HG03342 (cell line): ENCODE results near the gene FARP1.

Experiments used
- ATAC-seq: cut with Tn5 transposase; IDR thresholded peaks from one replicate; pipeline ENCODE4 v1.9.1; 2021; ENCODE audit warnings: mild to moderate bottlenecking, moderate library complexity; ENCODE audit not compliant: unreplicated experiment

FARP1 gene

GRCh38 chr13:98134901-98135300, 8.0 kb upstream of the FARP1 start:
- ATAC-seq = no peak

GRCh38 chr13:98141091-98141490, 1.8 kb upstream of the FARP1 start:
- ATAC-seq = no peak

GRCh38 chr13:98141509-98142379, 1.1 kb upstream of the FARP1 start:
- no peak for ATAC-seq

GRCh38 chr13:98143157-98143553, 261 bp downstream of the FARP1 start:
- ATAC-seq = peak; percentile 3

GRCh38 chr13:98143601-98144026, 720 bp downstream of the FARP1 start:
- peak; percentile 8 for ATAC-seq

- no peak for ATAC-seq
Observed at GRCh38 chr13:98144027-98144741, 1.3 kb downstream of the FARP1 start.

- ATAC-seq = no peak
Observed at GRCh38 chr13:98144801-98145350, 2.0 kb downstream of the FARP1 start.

- no peak for ATAC-seq
Observed at GRCh38 chr13:98147521-98147920, 4.6 kb downstream of the FARP1 start.

GRCh38 chr13:98150832-98151479, 8.1 kb downstream of the FARP1 start:
- no peak for ATAC-seq

- no peak for ATAC-seq
Observed at GRCh38 chr13:98155475-98156109, 12.7 kb downstream of the FARP1 start.

- no peak for ATAC-seq
Observed at GRCh38 chr13:98156259-98156658, 13.4 kb downstream of the FARP1 start.

- ATAC-seq = no peak
Observed at GRCh38 chr13:98157188-98157587, 14.3 kb downstream of the FARP1 start.

GRCh38 chr13:98157609-98158008, 14.7 kb downstream of the FARP1 start:
- no peak for ATAC-seq

- no peak for ATAC-seq
Observed at GRCh38 chr13:98158172-98158899, 15.4 kb downstream of the FARP1 start.

- no peak for ATAC-seq
Observed at GRCh38 chr13:98162935-98163334, 20.0 kb downstream of the FARP1 start.

- ATAC-seq = no peak
Observed at GRCh38 chr13:98169331-98169730, 26.4 kb downstream of the FARP1 start.

GRCh38 chr13:98171900-98172589, 29.2 kb downstream of the FARP1 start:
- ATAC-seq = no peak

- ATAC-seq = no peak
Observed at GRCh38 chr13:98172590-98173422, 29.9 kb downstream of the FARP1 start.
